IPS DF 6.9 (cell line): ENCODE measurements around the gene ZSWIM3.
"Not testable (repeated sequence)": the region's sequence is repeated elsewhere in the genome, so short reads cannot be mapped to it uniquely, and the experiment has no call there.

Experiments used
- DNase-seq: peaks from one replicate; pipeline ENCODE4 v3.0.0-alpha.2; 2013; ENCODE audit warnings: low read depth, low spot score
- H3K27ac ChIP-seq: one replicate; pipeline ENCODE4 v1.5.1; 2013; ENCODE audit warnings: low read length, control low read depth
- H3K27me3 ChIP-seq: 2 replicates; pipeline ENCODE4 v1.6.1; 2013; ENCODE audit warnings: mild to moderate bottlenecking, low read length; ENCODE audit not compliant: control insufficient read depth, insufficient read depth
- H3K36me3 ChIP-seq: 2 replicates; pipeline ENCODE4 v1.6.1; 2013; ENCODE audit warnings: low read length; ENCODE audit not compliant: control insufficient read depth, insufficient read depth
- H3K4me1 ChIP-seq: 2 replicates; pipeline ENCODE4 v1.6.1; 2013; ENCODE audit warnings: low read length; ENCODE audit not compliant: control insufficient read depth, insufficient read depth
- H3K4me3 ChIP-seq: 2 replicates; pipeline ENCODE4 v1.5.1; 2013; ENCODE audit warnings: mild to moderate bottlenecking, low read length
- H3K9me3 ChIP-seq: 2 replicates; pipeline ENCODE4 v1.6.1; 2013; ENCODE audit warnings: low read length, inconsistent platforms; ENCODE audit not compliant: control insufficient read depth, insufficient read depth
- WGBS: extraction: QIAGEN DNeasy Blood & Tissue Kit; methylation state at CpG from one replicate; pipeline ENCODE4 v1.1.7; 2013; ENCODE audit warnings: mixed read lengths, missing lambda C conversion rate; ENCODE audit not compliant: insufficient read length, insufficient coverage; 5-methylcytosine and 5-hydroxymethylcytosine counted together

ZSWIM3 gene

DNA sequence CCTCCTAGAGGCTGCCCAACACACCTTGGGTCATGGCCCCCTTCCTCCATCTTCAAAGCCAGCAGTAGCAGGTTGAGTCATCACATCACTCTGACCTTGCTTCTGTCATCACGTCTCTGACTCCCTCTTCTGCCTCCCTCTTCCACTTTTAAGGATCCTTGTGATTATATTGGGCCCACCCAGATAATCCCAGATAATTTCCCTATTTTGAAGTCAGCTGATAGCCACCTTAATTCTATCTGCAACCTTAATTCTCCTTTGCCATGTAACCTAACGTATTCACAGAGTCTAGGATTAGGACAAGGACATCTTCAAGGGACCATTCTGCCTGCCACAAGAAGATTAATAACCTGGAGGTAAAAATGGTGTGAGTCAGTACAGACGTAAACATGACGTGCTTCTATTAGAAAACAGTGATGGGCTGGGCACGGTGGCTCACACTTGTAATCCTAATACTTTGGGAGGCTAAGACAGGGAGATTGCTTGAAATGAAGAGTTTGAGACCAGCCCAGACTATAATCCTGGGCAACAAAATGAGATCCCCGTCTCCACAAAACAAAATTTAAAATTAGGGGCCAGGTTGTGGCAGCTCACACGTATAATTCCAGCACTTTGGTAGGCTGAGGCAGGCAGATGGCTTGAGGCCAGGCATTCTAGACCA lies 3.3 kb downstream of the ZSWIM3 start:
- H3K27ac ChIP-seq, result no peak overlapping the region
- no peaks in the 10 kb centered on the region for H3K9me3 ChIP-seq
- H3K36me3 ChIP-seq, result no peaks in the 10 kb centered on the region
- H3K4me1 ChIP-seq, result peaks cover 1% of the 10 kb centered on the region; the same call in 1 of the 2 replicates
- no peaks in the 10 kb centered on the region for H3K27me3 ChIP-seq
- no peak for DNase-seq
- no CpG with 5 or more reads among the region's 7 CpGs for WGBS
- no peak overlapping the region for H3K4me3 ChIP-seq

DNA sequence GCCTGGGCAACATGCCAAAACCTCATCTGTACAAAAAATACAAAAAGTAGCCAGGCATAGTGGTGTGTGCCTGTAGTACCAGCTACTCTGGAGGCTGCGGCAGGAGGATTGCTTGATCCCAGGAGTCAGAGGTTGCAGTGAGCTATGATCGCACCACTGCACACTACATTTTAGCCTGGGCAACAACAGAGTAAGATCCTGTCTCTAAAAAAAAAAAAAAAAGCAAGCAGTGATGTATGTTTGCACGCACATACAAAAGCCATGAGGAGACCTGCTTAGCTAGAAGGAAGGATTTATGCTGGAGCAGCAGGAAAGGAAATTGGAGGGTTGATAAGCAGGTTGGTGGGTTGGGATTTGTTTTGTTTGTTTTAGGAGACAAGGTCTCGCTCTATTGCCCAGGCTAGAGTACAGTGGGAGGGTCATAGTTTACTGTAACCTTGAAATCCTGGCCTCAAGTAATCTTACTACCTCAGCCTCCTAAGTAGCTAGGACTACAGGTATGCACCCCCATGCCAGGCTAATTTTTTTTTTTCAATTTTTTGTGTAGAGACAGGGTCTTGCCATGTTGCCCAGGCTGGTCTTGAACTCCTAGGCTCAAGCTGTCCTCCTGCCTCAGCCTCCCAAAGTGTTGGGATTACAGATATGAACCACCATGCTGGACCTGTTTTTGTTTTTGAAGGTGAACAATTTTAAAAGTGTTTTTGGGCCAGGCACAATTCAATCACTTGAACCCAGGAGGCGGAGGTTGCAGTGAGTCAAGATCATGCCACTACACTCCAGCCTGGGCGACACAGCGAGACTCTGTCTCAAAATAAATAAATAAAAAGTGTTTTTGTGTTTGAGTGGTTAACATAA lies 4.0 kb downstream of the ZSWIM3 start:
- Histone ChIP-seq H3K9me3 (no peaks in the 10 kb centered on the region), H3K4me1 (peaks cover 1% of the 10 kb centered on the region; the same call in 1 of the 2 replicates), H3K36me3 (no peaks in the 10 kb centered on the region), H3K27me3 (no peaks in the 10 kb centered on the region), H3K4me3 (no peak overlapping the region), H3K27ac (no peak overlapping the region)
- DNase-seq, result no peak
- no CpG with 5 or more reads among the region's 7 CpGs for WGBS

DNA sequence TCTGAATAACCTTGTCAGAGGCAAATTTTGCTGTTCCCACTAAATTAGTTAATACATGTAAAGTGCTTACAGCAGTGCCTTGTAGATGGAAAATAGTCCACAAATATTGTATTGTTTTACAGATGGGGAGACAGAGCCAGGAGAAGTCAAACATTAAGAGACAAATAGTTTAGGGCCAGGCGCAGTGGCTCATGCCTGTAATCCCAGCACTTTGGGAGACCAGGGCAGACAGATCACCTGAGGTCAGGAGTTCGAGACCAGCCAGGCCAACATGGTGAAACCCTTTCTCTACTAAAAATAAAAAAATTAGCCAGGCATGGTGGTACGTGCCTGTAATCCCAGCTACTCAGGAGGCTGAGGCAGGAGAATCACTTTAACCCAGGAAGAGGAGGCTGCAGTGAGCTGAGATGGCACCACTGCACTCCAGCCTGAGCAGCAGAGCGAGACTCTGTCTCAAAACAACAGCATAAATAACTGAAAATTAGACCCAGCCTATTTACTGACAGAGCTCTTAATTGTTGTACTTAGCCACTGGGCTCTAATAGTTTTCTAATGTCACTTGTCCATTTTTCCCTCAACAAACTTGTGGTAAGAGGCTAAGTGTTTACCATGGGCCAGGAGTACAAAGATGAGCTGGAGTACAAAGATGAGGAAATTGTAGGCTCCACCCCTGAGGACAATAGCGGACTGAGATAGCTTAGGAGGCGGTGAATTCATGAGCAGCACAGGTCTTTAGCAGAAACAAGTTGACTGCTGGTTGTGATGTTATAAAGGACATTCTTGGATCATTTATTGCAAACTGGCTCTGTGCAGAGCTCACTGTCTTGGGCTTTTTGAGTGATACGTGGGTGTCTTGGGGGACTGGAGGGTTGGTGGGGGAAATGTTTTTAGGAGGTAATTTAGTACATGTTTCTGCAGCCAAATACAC lies 6.4 kb downstream of the ZSWIM3 start:
- WGBS, result no CpG with 5 or more reads among the region's 7 CpGs
- no peaks in the 10 kb centered on the region for H3K9me3 ChIP-seq
- H3K27me3 ChIP-seq, result no peaks in the 10 kb centered on the region
- no peak for DNase-seq
- H3K27ac ChIP-seq, result no peak overlapping the region
- no peak overlapping the region for H3K4me3 ChIP-seq
- H3K36me3 ChIP-seq, result no peaks in the 10 kb centered on the region
- H3K4me1 ChIP-seq, result no peaks in the 10 kb centered on the region

DNA sequence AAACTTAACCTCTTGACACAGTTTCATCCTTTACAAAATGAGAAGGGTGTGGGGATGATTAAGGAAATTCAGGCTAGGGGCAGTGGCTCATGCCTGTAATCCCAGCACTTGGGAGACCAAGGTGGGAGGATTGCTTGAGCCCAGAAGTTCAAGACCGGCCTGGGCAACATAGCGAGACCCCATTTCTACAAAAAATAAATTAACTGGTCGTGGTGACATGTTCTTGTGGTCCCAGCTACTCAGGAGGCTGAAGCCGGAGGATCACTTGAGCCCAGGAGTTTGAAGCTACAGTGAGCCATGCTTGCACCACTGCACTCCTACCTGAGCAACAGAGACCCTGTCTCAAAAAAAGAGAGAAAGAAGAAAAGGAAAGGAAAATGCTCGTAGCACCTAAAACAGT lies 9.0 kb downstream of the ZSWIM3 start:
- Histone ChIP-seq H3K4me3 (no peak overlapping the region), H3K4me1 (no peaks in the 10 kb centered on the region), H3K9me3 (no peaks in the 10 kb centered on the region), H3K27me3 (no peaks in the 10 kb centered on the region), H3K36me3 (no peaks in the 10 kb centered on the region), H3K27ac (no peak overlapping the region)
- WGBS, result no CpG with 5 or more reads among the region's 5 CpGs
- no peak for DNase-seq

DNA sequence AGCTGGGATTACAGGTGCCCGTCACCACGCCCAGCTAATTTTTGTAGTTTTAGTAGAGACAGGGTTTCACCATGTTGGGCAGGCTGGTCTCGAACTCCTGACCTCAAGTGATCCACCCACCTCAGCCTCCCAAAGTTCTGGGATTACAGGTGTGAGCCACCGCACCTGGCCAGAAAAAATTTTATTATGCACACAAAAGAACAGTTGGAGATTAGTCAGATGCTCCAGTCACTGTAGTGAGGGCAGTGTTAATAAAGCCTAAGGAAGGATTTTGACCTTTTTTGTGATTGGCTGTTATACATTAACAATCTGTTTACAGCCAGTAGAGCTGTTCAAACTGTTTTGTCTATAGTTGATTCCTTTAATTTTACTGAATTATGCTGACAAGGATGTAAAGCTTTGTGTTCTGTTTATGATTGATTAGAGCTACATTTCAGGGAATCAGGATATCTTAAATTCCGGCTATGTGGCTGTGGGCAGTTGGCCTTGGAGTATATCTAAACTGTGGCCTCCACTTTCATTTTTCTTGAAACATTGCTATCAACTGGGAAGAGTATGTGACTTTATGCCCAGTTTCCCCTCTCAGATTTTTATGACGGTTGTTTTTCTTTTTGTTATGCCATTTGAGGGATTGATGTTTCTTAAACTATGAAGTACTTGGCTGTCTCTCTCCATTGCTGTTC lies 9.9 kb downstream of the ZSWIM3 start:
- Histone ChIP-seq H3K27me3 (no peaks in the 10 kb centered on the region), H3K4me3 (no peak overlapping the region), H3K36me3 (no peaks in the 10 kb centered on the region), H3K4me1 (no peaks in the 10 kb centered on the region), H3K27ac (no peak overlapping the region), H3K9me3 (no peaks in the 10 kb centered on the region)
- WGBS, result no CpG with 5 or more reads among the region's 6 CpGs
- no peak for DNase-seq

DNA sequence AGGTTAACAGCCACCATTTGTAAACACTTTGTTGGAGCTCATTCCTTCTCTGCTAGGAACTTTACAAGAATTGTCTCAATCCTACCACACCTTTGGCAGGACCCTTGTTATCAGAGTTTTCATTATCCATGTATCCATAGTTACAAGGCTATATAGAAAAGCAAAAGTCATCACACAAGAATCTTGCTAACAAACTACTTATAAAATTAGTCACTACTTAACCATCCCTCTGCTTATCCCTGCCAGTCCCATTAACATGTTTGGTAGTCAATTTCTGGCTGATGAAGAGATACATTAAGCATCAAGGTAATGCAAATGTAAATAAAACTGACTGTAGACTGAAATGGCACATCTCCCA lies 10.4 kb downstream of the ZSWIM3 start:
- no peak for DNase-seq
- no peaks in the 10 kb centered on the region for H3K36me3 ChIP-seq
- no peaks in the 10 kb centered on the region for H3K9me3 ChIP-seq
- no peaks in the 10 kb centered on the region for H3K4me1 ChIP-seq
- no peaks in the 10 kb centered on the region for H3K27me3 ChIP-seq
- H3K27ac ChIP-seq, result no peak overlapping the region
- no peak overlapping the region for H3K4me3 ChIP-seq

DNA sequence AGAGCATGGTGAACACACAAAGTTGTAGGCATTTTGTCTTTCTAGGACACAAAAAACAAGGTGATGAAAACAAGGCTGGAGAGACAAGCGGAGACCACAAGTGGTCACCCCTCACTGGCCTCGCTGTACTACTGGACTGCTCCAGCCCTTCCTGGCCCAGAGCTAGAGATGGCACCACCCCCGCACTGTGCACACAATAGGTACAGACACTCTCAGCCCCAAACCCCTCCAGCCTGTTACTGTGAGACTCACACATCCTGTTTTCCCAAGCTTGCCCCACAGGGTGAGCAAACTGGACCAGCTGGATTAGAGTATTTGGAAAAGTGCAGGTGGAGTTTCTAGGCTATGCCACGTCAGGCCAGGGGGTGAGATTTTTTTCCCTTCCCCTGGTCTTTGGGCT lies 15.2 kb downstream of the ZSWIM3 start:
- WGBS, result no CpG with 5 or more reads among the region's 4 CpGs
- Histone ChIP-seq H3K27ac (no peak overlapping the region), H3K36me3 (no peaks in the 10 kb centered on the region), H3K27me3 (no peaks in the 10 kb centered on the region), H3K9me3 (no peaks in the 10 kb centered on the region), H3K4me3 (no peak overlapping the region), H3K4me1 (no peaks in the 10 kb centered on the region)
- DNase-seq, result no peak

DNA sequence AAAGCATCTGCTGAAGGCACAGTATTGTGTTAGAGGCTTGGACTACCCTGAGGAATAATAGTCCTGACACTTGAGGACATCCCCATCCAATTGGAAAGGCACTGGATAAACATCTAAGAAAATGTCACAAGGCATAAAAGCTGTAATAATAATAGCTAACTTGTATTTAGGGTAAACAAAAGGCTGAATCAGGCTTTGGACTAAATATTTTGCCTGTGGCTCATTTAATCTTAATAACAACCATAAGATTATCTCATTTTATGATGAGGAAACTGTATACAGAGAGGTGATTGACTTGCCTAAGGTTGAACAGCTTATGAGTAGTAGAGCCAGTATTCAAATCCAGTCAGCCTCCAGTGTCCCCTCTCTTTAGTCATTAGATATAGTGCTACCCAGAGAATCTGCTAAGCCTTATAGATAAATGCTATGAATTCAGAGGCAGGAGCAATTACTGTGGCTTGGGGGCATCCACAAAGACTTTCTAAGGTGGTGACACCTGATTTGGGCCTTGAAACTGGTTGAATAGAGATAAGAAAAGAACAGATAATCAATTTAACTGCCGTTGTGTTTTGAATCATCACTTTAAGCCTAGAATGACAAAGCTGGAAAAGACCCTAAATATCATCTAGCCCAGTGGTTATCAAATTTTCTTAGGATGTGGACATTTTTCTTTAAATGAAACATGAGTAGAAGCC lies 16.1 kb downstream of the ZSWIM3 start:
- H3K36me3 ChIP-seq, result 0 out of 2 replicates have a peak, but pooled peaks cover 3% of the 10 kb centered on the region
- H3K9me3 ChIP-seq, result no peaks in the 10 kb centered on the region
- no CpG with 5 or more reads among the region's 1 CpG for WGBS
- no peaks in the 10 kb centered on the region for H3K4me1 ChIP-seq
- H3K4me3 ChIP-seq, result no peak overlapping the region
- DNase-seq, result no peak
- H3K27ac ChIP-seq, result no peak overlapping the region
- H3K27me3 ChIP-seq, result no peaks in the 10 kb centered on the region

DNA sequence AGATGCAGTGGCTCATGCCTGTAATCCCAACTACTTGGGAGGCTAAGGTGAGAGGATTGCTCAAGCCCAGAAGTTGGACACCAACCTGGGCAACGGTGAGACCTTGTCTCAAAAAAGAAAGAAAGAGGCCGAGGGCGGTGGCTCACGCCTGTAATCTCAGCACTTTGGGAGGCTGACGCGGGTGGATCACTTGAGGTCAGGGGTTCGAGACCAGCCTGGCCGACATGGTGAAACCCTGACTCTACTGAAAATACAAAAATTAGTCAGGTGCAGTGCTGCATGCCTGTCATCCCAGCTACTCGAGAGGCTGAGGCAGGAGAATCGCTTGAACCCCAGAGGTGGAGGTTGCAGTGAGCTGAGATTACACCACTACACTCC lies 16.7 kb downstream of the ZSWIM3 start:
- not testable (repeated sequence) for H3K4me3 ChIP-seq, H3K36me3 ChIP-seq, H3K4me1 ChIP-seq, H3K27me3 ChIP-seq, DNase-seq, H3K27ac ChIP-seq, H3K9me3 ChIP-seq
- no CpG with 5 or more reads among the region's 10 CpGs for WGBS
